Chondrocyte (in vitro differentiated cells): ENCODE data around the gene AIRE. TPM values are rescaled to one million over a fixed set of nuclear protein-coding genes. Genes with fewer than 3 reads are reported as not detected.

ENCODE experiments used
- DNase-seq: peaks from one replicate; pipeline ENCODE4 v3.0.0; 2021; ENCODE audit warnings: mixed read lengths, low spot score
- H3K27ac Mint-ChIP-seq: one replicate; pipeline ENCODE4 v1.8.0; 2021; ENCODE audit warnings: mild to moderate bottlenecking, moderate library complexity, mixed read lengths; ENCODE audit not compliant: unreplicated experiment
- H3K27me3 Mint-ChIP-seq: 2 replicates; pipeline ENCODE4 v1.8.0; 2021; ENCODE audit warnings: low read depth, mixed read lengths
- H3K36me3 Mint-ChIP-seq: 2 replicates; pipeline ENCODE4 v1.8.0; 2021; ENCODE audit warnings: low read depth, mixed read lengths
- H3K4me1 Mint-ChIP-seq: 2 replicates; pipeline ENCODE4 v1.8.0; 2021; ENCODE audit warnings: low read depth, mild to moderate bottlenecking, mixed read lengths
- H3K4me3 Mint-ChIP-seq: one replicate; pipeline ENCODE4 v1.8.0; 2021; ENCODE audit warnings: mild to moderate bottlenecking, moderate library complexity, mixed read lengths; ENCODE audit not compliant: unreplicated experiment
- H3K9me3 Mint-ChIP-seq: 2 replicates; pipeline ENCODE4 v1.8.0; 2021; ENCODE audit warnings: low read depth, mixed read lengths
- total RNA-seq: library from RNA; stranded (reverse); gene quantifications from 3 replicates; pipeline ENCODE4 v1.2.1, GENCODE V29; 2021
- TF ChIP-seq, protein P1 (sequence below): fragments of 200-600 bp; sonication (generic); IDR thresholded peaks from 2 replicates; pipeline ENCODE4 v1.5.0; 2021; ENCODE audit warnings: antibody characterized with exemption, mild to moderate bottlenecking, moderate library complexity

AIRE gene
- total RNA-seq, 1 donor from 2014 or later = not detected

DNA sequence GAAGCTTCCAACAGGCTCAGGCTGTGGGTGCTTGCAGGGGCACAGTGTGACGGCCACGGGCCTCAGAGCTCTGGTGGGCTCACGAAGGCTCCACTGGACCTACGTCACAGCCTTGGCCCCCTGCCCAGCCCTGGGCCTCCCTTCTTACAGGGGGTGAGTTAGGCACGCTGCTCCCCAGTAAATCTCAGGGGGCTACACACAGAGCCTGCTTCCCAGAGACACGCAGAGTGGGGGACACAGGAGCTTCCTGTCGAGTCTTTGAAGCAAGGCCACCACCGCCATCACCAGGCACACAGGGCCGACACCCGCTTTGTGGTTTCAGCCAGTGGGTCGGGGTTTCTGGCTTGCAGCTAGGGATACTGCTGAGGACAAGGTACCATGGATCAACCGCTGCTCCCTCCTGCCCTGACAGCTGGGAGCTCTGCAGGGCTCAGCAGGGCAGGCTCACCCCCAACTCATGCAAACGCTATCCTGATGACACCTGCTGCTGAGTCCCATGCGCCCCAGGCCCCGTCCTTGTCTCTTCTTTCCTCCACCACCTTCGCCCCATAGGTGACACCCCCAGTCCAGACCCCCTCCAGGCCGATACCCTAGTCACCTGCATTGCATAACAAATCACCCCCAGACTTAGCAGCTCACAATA, 59.0 kb downstream of the AIRE start:
- no peak overlapping the region for H3K27ac Mint-ChIP-seq
- peaks cover 8% of the 10 kb centered on the region for H3K4me1 Mint-ChIP-seq
- H3K9me3 Mint-ChIP-seq = no peaks in the 10 kb centered on the region
- peaks cover 5% of the 10 kb centered on the region for H3K27me3 Mint-ChIP-seq
- TF ChIP-seq, protein P1, sequence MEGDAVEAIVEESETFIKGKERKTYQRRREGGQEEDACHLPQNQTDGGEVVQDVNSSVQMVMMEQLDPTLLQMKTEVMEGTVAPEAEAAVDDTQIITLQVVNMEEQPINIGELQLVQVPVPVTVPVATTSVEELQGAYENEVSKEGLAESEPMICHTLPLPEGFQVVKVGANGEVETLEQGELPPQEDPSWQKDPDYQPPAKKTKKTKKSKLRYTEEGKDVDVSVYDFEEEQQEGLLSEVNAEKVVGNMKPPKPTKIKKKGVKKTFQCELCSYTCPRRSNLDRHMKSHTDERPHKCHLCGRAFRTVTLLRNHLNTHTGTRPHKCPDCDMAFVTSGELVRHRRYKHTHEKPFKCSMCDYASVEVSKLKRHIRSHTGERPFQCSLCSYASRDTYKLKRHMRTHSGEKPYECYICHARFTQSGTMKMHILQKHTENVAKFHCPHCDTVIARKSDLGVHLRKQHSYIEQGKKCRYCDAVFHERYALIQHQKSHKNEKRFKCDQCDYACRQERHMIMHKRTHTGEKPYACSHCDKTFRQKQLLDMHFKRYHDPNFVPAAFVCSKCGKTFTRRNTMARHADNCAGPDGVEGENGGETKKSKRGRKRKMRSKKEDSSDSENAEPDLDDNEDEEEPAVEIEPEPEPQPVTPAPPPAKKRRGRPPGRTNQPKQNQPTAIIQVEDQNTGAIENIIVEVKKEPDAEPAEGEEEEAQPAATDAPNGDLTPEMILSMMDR = no peak
- DNase-seq = no peak
- H3K36me3 Mint-ChIP-seq = no peaks in the 10 kb centered on the region
- no peak overlapping the region for H3K4me3 Mint-ChIP-seq

DNA sequence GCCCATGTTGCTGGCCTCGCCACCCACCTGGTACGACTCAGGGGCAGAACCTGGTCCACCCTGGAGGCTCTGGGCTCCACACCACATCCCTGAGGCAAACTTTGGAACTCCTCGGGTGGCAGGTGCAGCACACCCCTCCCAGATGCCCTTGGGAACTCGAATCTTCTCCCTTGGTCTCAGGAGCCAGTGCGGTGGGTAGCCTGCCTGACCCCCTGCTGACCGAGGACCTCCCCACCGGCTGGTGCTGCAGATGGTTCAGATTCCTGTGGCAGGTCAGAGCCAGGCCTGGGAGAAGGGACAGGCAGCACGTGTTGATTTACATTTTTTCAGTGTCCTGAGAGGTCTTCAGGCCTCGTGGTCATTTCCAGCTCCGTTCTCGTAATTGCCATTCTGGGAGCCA, 59.8 kb downstream of the AIRE start:
- H3K27me3 Mint-ChIP-seq = peaks cover 5% of the 10 kb centered on the region
- H3K4me3 Mint-ChIP-seq = no peak overlapping the region
- peaks cover 2% of the 10 kb centered on the region for H3K4me1 Mint-ChIP-seq
- DNase-seq = no peak
- H3K9me3 Mint-ChIP-seq = no peaks in the 10 kb centered on the region
- H3K27ac Mint-ChIP-seq = no peak overlapping the region
- no peaks in the 10 kb centered on the region for H3K36me3 Mint-ChIP-seq
- TF ChIP-seq, protein P1 = no peak

DNA sequence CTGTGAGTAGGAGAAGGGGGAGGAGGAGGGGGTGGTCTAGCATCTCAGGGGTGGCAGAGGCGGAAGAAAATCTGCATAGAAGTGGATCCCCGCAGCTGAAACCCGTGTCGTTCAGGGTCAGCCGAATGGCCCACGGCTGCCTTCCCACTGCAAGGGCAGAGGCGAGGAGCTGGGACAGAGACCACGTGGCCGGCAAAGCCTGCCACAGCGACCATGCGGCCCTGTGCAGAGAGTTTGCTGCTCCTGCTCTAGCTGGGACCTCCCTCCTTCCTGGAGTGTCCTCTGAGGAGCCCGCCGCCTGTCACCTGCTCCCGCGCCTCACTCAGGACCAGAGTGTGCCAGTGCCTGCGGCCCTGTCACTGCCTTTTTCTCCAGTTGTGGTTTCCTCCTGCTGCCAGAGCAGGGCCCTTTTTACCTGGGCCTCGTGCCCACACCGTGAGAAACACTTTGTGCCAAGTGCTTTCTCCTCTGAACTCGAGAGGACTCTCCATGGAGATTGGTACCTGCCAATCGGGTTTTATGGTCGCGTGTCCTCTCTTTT, 62.3 kb downstream of the AIRE start:
- Mint-ChIP-seq H3K36me3 (no peaks in the 10 kb centered on the region), H3K4me3 (no peak overlapping the region), H3K27ac (no peak overlapping the region)

More for the DNA sequence above, 62.3 kb downstream of the AIRE start:
- peak; percentile 82 for DNase-seq
- TF ChIP-seq, protein P1 = no peak
- H3K27me3 Mint-ChIP-seq = peaks cover 9% of the 10 kb centered on the region
- H3K4me1 Mint-ChIP-seq = no peaks in the 10 kb centered on the region
- H3K9me3 Mint-ChIP-seq = no peaks in the 10 kb centered on the region

Other genes starting within 250 kb of the AIRE start
- 0.36 to 2.5 TPM (median 1.9 TPM) in 3 replicates for gene PWP2, start 178.5 kb upstream of the AIRE start, total RNA-seq
- gene GATD3, start 152.2 kb upstream of the AIRE start, total RNA-seq = 4.4 to 9.5 TPM (median 4.5 TPM) in 3 replicates
- gene ICOSLG, start 44.9 kb upstream of the AIRE start, total RNA-seq = 1.3 to 5.2 TPM (median 5.1 TPM) in 3 replicates
- not detected in 3 replicates for gene DNMT3L, start 24.0 kb upstream of the AIRE start, total RNA-seq
- 112 to 129 TPM (median 129 TPM) in 3 replicates for gene PFKL, start 14.2 kb downstream of the AIRE start, total RNA-seq
- 14.2 to 19.5 TPM (median 17.7 TPM) in 3 replicates for gene CFAP410, start 53.5 kb downstream of the AIRE start, total RNA-seq
- gene TRPM2, start 67.7 kb downstream of the AIRE start, total RNA-seq = 0.21 to 0.32 TPM in 2 of 3 replicates, not detected in the other
- 3.3 to 8.0 TPM (median 7.4 TPM) in 3 replicates for gene LRRC3, start 169.6 kb downstream of the AIRE start, total RNA-seq